Tibial nerve (tissue), 4 donors: ENCODE data around the gene SP1. TPM values are rescaled to one million over a fixed set of nuclear protein-coding genes. Genes with fewer than 3 reads are reported as not detected.

Experiments used
- DNase-seq, 2 donors: peaks; one replicate each; pipeline ENCODE4 v3.0.0-alpha.2; 2019; ENCODE audit warnings: low spot score in 2 of 2
- H3K27ac ChIP-seq, 4 donors: fragments of 200-600 bp; sonication (generic) in 3 of 4; one replicate each; pipeline ENCODE4 v1.5.1; 2017 to 2019; ENCODE audit warnings: mild to moderate bottlenecking in 1 of 4
- H3K27me3 ChIP-seq, 2 donors: fragments of 200-600 bp; sonication (generic) in 1 of 2; one replicate each; pipeline versions ENCODE4 v1.5.1 to v1.6.0; 2017 to 2019
- H3K36me3 ChIP-seq, 3 donors: fragments of 200-600 bp; sonication (generic); one replicate each; pipeline ENCODE4 v1.5.1; 2018 to 2019
- H3K4me1 ChIP-seq, 4 donors: fragments of 200-600 bp; sonication (generic) in 3 of 4; one replicate each; pipeline ENCODE4 v1.5.1; 2017 to 2019
- H3K4me3 ChIP-seq, 4 donors: fragments of 200-600 bp; sonication (generic) in 3 of 4; one replicate each; pipeline ENCODE4 v1.5.1; 2017 to 2019; ENCODE audit warnings: mild to moderate bottlenecking in 1 of 4, moderate library complexity in 1 of 4
- H3K9me3 ChIP-seq, 4 donors: fragments of 200-600 bp; sonication (generic) in 3 of 4; one replicate each; pipeline ENCODE4 v1.5.1; 2017 to 2019
- EP300 ChIP-seq, 2 donors: sonication (generic); formaldehyde crosslinking; IDR thresholded peaks; one replicate each; pipeline ENCODE4 v1.6.1; 2017; ENCODE audit warnings: antibody characterized with exemption in 2 of 2, mild to moderate bottlenecking in 1 of 2
- POLR2A ChIP-seq, 2 donors: fragments of 450-650 bp; IDR thresholded peaks; one replicate each; pipeline ENCODE4 v1.6.1; 2017; ENCODE audit warnings: antibody characterized with exemption in 2 of 2, mild to moderate bottlenecking in 2 of 2, moderate library complexity in 2 of 2
- WGBS, 2 donors: methylation state at CpG; one replicate each; pipeline ENCODE4 v1.1.5; 2018; 5-methylcytosine and 5-hydroxymethylcytosine counted together
- total RNA-seq, 4 donors: library from RNA; depleted of rRNA; stranded (reverse); fragments of >200 nt; gene quantifications; one replicate each; pipeline ENCODE4 v1.1.0, GENCODE V29; 2016
- TF ChIP-seq, protein P1 (sequence below), 5 experiments: fragments of 200-600 bp in 3 of 5; fragments of 450-650 bp in 2 of 5; sonication (generic) in 3 of 5; IDR thresholded peaks; one replicate each; pipeline ENCODE4 v1.5.1; 2016 to 2019; ENCODE audit warnings: antibody characterized with exemption in 5 of 5, mild to moderate bottlenecking in 3 of 5, moderate library complexity in 2 of 5

SP1 gene
- total RNA-seq, 4 donors from 2014 or later = 45.3 to 81.5 (median 65.0) TPM

DNA sequence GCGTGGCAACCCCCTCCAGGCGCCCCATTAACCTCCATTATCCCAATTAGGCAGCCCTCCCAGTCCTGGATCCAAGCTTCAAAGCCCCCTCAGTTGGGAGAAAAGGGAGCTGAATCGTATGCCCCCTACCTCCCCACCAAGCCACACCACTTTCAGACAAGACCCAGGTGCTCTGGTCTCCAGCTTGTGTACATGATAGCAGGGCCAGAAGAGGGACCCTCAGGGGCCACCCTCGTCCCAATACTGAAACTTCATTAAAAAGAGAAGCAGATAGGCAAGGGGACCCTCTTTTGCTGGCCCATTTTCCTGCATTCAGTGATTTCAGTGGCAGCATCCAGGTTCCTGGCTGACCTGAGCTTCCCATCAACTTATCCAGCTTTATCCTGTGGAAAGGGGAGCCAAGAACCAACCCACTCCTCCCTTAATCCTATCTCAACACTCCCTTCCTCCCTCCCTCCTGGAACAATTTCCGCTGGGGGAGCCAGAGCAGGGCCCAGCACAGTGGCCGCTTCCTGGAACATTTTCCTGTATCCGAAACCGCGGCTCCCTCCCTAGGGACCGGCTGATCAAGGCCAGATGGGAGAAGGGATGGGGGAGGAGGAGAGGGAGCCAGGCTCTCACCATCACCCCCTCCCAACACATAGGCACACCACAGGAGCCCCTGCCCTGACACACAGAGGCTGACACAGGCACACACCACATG is 34.3 kb upstream of the SP1 start:
- peak overlapping the region in 3 of 4 donors; percentile 83 to 94 (median 90) for H3K4me3 ChIP-seq
- H3K27ac ChIP-seq = peak overlapping the region; percentile 88 to 96 (median 94)
- 23 to 25% methylated on average over 10 of the region's 10 CpGs for WGBS, 2 donors
- H3K27me3 ChIP-seq = no peaks in the 10 kb centered on the region
- H3K36me3 ChIP-seq = no peaks in the 10 kb centered on the region
- H3K4me1 ChIP-seq = peaks cover 0 to 20% (median 7%) of the 10 kb centered on the region in 4 donors
- no peaks in the 10 kb centered on the region for H3K9me3 ChIP-seq
- TF ChIP-seq EP300 (IDR thresholded peaks at IDR 0.05) (no peak), POLR2A (IDR thresholded peaks at IDR 0.05) (no peak)
- TF ChIP-seq, protein P1, sequence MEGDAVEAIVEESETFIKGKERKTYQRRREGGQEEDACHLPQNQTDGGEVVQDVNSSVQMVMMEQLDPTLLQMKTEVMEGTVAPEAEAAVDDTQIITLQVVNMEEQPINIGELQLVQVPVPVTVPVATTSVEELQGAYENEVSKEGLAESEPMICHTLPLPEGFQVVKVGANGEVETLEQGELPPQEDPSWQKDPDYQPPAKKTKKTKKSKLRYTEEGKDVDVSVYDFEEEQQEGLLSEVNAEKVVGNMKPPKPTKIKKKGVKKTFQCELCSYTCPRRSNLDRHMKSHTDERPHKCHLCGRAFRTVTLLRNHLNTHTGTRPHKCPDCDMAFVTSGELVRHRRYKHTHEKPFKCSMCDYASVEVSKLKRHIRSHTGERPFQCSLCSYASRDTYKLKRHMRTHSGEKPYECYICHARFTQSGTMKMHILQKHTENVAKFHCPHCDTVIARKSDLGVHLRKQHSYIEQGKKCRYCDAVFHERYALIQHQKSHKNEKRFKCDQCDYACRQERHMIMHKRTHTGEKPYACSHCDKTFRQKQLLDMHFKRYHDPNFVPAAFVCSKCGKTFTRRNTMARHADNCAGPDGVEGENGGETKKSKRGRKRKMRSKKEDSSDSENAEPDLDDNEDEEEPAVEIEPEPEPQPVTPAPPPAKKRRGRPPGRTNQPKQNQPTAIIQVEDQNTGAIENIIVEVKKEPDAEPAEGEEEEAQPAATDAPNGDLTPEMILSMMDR (IDR thresholded peaks at IDR 0.05) = peak in 1 of 5 experiments; percentile 8
- DNase-seq = no peak

DNA sequence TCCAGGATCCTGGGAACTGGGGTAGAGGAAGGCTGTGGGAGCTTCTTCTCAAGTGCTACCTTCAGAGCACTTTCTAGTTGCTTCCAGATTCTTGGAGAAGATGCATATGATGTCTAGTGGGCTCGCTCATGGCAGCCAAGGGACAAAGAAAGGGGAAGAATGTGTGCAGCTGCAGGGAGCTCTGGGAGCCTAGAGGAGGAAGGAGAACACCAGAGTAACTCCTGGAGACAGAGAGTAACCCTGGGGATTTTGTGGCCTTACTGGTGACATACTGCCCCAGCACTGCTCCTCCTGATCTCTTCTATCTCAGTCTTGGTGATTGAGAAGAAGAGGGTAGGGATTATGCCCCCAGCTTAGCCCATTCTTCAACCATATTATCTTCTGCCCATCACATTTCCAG is 33.5 kb upstream of the SP1 start:
- no peak for DNase-seq
- Histone ChIP-seq H3K27ac (peak overlapping the region in 3 of 4 donors; percentile 88 to 96 (median 96)), H3K36me3 (no peaks in the 10 kb centered on the region), H3K4me3 (no peak overlapping the region), H3K4me1 (peaks cover 0 to 20% (median 7%) of the 10 kb centered on the region in 4 donors), H3K27me3 (no peaks in the 10 kb centered on the region), H3K9me3 (no peaks in the 10 kb centered on the region)
- TF ChIP-seq EP300 (IDR thresholded peaks at IDR 0.05) = no peak
- TF ChIP-seq, protein P1 (IDR thresholded peaks at IDR 0.05) = no peak
- 87% methylated on average over 1 of the region's 1 CpG for whole genome bisulfite sequencing, 2 donors

DNA sequence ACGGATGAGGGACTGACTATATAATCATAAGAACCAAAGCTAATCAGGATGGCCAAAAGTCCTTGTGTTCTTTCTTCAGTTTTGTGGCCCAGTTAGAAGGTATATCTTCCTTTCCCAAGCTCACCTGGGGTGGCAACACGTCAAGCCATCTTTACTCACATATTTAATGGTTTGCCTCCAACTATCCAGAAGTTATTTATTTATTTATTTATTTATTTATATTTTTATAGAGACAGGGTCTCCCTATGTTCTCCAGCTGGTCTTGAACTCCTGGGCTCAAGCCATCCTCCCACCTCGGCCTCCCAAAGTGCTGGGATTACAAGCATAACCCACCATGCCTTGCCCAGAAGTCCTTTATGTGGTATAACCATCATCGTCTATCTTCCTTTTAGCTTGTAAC is 32.1 kb upstream of the SP1 start:
- Histone ChIP-seq H3K4me3 (no peak overlapping the region), H3K27me3 (no peaks in the 10 kb centered on the region), H3K27ac (no peak overlapping the region), H3K9me3 (no peaks in the 10 kb centered on the region), H3K36me3 (no peaks in the 10 kb centered on the region), H3K4me1 (peaks cover 0 to 27% (median 7%) of the 10 kb centered on the region in 4 donors)
- TF ChIP-seq POLR2A (IDR thresholded peaks at IDR 0.05) (no peak), EP300 (IDR thresholded peaks at IDR 0.05) (no peak)
- TF ChIP-seq, protein P1 (IDR thresholded peaks at IDR 0.05) = no peak
- DNase-seq = no peak
- 90 to 91% methylated on average over 4 of the region's 4 CpGs for WGBS, 2 donors

DNA sequence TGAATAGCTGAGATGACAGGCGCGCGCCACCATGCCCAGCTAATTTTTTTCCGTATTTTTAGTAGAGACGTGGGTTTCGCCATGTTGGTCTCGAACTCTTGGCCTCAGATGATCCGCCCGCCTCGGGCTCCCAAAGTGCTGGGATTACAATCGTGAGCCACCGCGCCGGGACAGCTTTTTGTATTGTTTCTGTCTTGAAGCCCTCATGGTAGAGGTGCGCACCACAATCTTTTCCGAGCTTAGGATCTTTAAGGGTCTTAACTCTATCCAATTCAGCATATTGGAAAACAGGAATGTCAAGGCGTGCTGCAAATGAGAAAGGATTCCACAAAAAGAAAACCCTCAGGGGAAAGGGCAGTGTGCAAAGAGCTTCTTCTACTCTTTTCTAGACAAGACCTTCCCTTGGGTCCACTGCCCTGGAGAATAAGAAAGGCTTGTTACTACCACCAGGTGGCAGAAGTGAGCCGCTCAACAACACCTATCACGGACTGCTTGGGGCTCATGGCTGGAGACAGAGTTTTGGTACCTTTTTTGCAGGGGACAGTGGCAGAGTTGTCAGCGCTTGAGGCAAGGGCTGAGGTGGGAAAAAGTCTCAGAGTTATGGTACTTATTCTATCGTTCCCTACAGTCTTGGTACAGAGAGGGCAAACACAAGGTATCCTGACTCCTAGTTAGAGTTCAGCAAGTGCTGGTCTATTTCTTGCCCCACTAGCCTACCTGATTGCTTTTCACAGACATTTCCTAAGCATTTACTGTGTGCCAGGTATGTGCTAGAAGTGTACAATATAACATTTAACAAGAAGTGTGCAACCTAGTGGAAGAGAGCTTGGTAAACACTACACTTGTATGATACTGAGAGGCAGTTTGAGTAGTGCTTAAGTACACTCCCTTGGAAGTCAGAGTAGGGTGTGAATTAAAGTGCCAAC is 27.4 kb upstream of the SP1 start:
- Histone ChIP-seq H3K9me3 (no peaks in the 10 kb centered on the region), H3K27ac (no peak overlapping the region), H3K27me3 (no peaks in the 10 kb centered on the region), H3K36me3 (no peaks in the 10 kb centered on the region), H3K4me1 (peaks cover 0 to 9% (median 0%) of the 10 kb centered on the region in 4 donors), H3K4me3 (no peak overlapping the region)
- DNase-seq = peak; percentile 68 to 92
- 63 to 65% methylated on average over 21 of the region's 21 CpGs for WGBS, 2 donors
- TF ChIP-seq POLR2A (IDR thresholded peaks at IDR 0.05) (no peak), EP300 (IDR thresholded peaks at IDR 0.05) (peak in 1 of 2 donors; percentile 35)
- TF ChIP-seq, protein P1 (IDR thresholded peaks at IDR 0.05) = peak; percentile 83 to 96 (median 86)

DNA sequence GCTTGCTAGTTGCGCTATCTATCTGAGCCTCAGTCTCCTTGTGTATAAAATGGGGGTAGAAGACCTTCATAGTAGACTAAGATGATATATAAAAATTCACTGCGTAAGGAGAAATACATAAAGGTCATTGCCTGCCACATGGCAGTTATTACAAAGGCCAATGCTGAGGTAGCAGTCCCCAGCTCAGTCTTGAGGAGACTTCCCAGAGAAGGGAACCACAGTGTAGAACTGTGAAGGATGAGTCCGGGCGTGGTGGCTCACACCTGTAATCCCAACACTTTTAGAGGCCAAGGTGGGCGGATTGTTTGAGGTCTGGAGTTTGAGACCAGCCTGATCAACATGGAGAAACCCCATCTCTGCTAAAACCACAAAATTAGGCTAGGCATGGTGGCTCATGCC is 26.7 kb upstream of the SP1 start:
- H3K4me3 ChIP-seq = no peak overlapping the region
- no peaks in the 10 kb centered on the region for H3K36me3 ChIP-seq
- TF ChIP-seq, protein P1 (IDR thresholded peaks at IDR 0.05) = no peak
- no peak for TF ChIP-seq EP300 (IDR thresholded peaks at IDR 0.05)
- no peak for TF ChIP-seq POLR2A (IDR thresholded peaks at IDR 0.05)
- H3K27me3 ChIP-seq = no peaks in the 10 kb centered on the region
- H3K4me1 ChIP-seq = peaks cover 0 to 9% (median 0%) of the 10 kb centered on the region in 4 donors
- H3K9me3 ChIP-seq = no peaks in the 10 kb centered on the region
- no peak for DNase-seq
- whole genome bisulfite sequencing, 2 donors = 78 to 79% methylated on average over 5 of the region's 5 CpGs
- H3K27ac ChIP-seq = no peak overlapping the region
